Esophagus squamous epithelium (tissue), 5 donors: ENCODE data around the gene TFAP2B. TPM values are rescaled to one million over a fixed set of nuclear protein-coding genes. Genes with fewer than 3 reads are reported as not detected.

Source experiments
- DNase-seq: peaks from one replicate; lab custom pipeline; 2025; lab: John Stamatoyannopoulos, UW
- H3K27ac ChIP-seq, 4 donors: fragments of 200-600 bp; sonication (generic); one replicate each; pipeline ENCODE4 v1.5.1; 2016 to 2019; ENCODE audit warnings: mild to moderate bottlenecking in 1 of 4
- H3K27me3 ChIP-seq, 4 donors: fragments of 200-600 bp; sonication (generic); 1 replicate in 3 of 4; 2 replicates in 1 of 4; pipeline versions ENCODE4 v1.5.1 to v1.6.0; 2017 to 2021; ENCODE audit warnings: antibody characterized with exemption in 1 of 4
- H3K36me3 ChIP-seq, 3 donors: fragments of 200-600 bp; sonication (generic); one replicate each; pipeline ENCODE4 v1.5.1; 2016 to 2019
- H3K4me1 ChIP-seq, 3 donors: fragments of 200-600 bp; sonication (generic); one replicate each; pipeline ENCODE4 v1.5.1; 2017 to 2019
- H3K4me3 ChIP-seq, 4 donors: fragments of 200-600 bp; sonication (generic); 1 replicate in 3 of 4; 2 replicates in 1 of 4; pipeline ENCODE4 v1.5.1; 2016 to 2019; ENCODE audit warnings: mild to moderate bottlenecking in 2 of 4, moderate library complexity in 1 of 4
- H3K9me3 ChIP-seq, 3 donors: fragments of 200-600 bp; sonication (generic); one replicate each; pipeline ENCODE4 v1.5.1; 2016 to 2019
- POLR2A ChIP-seq, 4 donors: fragments of 450-650 bp; IDR thresholded peaks; one replicate each; pipeline ENCODE4 v1.6.1; 2017; ENCODE audit warnings: antibody characterized with exemption in 4 of 4, mild to moderate bottlenecking in 4 of 4, moderate library complexity in 3 of 4
- WGBS, 2 donors: methylation state at CpG; one replicate each; pipeline ENCODE4 v1.1.5; 2018; 5-methylcytosine and 5-hydroxymethylcytosine counted together
- intact Hi-C: fragments of 100-400 bp; cut with DNase I; formaldehyde crosslinking; loops from one replicate; pipeline ENCODE4 v1.15.0; 2022
- total RNA-seq, 4 donors: library from RNA; depleted of rRNA; stranded (reverse); fragments of >200 nt; gene quantifications; one replicate each; pipeline ENCODE4 v1.1.0, GENCODE V29; 2016
- TF ChIP-seq, protein P1 (sequence below), 6 experiments: fragments of 450-650 bp in 4 of 6; fragments of 200-600 bp in 2 of 6; sonication (generic) in 2 of 6; IDR thresholded peaks; one replicate each; pipeline ENCODE4 v1.5.1; 2016 to 2019; ENCODE audit warnings: antibody characterized with exemption in 6 of 6, mild to moderate bottlenecking in 4 of 6, moderate library complexity in 4 of 6
- donor health status: DM: yes; HTN: yes; CAD: no.

Gene TFAP2B
- total RNA-seq, 4 donors from 2014 or later, result 0.35 to 4.4 (median 1.8) TPM

- DNase-seq, result no peak
- TF ChIP-seq, protein P1, sequence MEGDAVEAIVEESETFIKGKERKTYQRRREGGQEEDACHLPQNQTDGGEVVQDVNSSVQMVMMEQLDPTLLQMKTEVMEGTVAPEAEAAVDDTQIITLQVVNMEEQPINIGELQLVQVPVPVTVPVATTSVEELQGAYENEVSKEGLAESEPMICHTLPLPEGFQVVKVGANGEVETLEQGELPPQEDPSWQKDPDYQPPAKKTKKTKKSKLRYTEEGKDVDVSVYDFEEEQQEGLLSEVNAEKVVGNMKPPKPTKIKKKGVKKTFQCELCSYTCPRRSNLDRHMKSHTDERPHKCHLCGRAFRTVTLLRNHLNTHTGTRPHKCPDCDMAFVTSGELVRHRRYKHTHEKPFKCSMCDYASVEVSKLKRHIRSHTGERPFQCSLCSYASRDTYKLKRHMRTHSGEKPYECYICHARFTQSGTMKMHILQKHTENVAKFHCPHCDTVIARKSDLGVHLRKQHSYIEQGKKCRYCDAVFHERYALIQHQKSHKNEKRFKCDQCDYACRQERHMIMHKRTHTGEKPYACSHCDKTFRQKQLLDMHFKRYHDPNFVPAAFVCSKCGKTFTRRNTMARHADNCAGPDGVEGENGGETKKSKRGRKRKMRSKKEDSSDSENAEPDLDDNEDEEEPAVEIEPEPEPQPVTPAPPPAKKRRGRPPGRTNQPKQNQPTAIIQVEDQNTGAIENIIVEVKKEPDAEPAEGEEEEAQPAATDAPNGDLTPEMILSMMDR (IDR thresholded peaks at IDR 0.05), result no peak
- no peak for TF ChIP-seq POLR2A (IDR thresholded peaks at IDR 0.05)
- Histone ChIP-seq H3K36me3 (no peaks in the 10 kb centered on the region), H3K4me3 (no peak overlapping the region), H3K9me3 (no peaks in the 10 kb centered on the region), H3K27ac (no peak overlapping the region), H3K4me1 (no peaks in the 10 kb centered on the region), H3K27me3 (peaks cover 0 to 3% (median 0%) of the 10 kb centered on the region in 4 donors)
- intact Hi-C loops, result no loop called here
- 50 to 59% methylated on average over 1 of the region's 1 CpG for WGBS, 2 donors
Measured at GRCh38 chr6:50792771-50793170, 25.9 kb upstream of the TFAP2B start.

GRCh38 chr6:50795574-50795973 is 23.1 kb upstream of the TFAP2B start:
- intact Hi-C loops, result no loop called here
- DNase-seq, result no peak
- TF ChIP-seq POLR2A (IDR thresholded peaks at IDR 0.05), result no peak
- TF ChIP-seq, protein P1 (IDR thresholded peaks at IDR 0.05), result no peak
- H3K4me3 ChIP-seq, result no peak overlapping the region
- H3K9me3 ChIP-seq, result no peaks in the 10 kb centered on the region
- 33 to 37% methylated on average over 4 to 5 of the region's 5 CpGs for WGBS, 2 donors
- H3K27me3 ChIP-seq, result peaks cover 0 to 3% (median 0%) of the 10 kb centered on the region in 4 donors
- H3K36me3 ChIP-seq, result no peaks in the 10 kb centered on the region
- no peaks in the 10 kb centered on the region for H3K4me1 ChIP-seq
- no peak overlapping the region for H3K27ac ChIP-seq

- no peaks in the 10 kb centered on the region for H3K9me3 ChIP-seq
- DNase-seq, result no peak
- TF ChIP-seq POLR2A (IDR thresholded peaks at IDR 0.05), result no peak
- TF ChIP-seq, protein P1 (IDR thresholded peaks at IDR 0.05), result no peak
- no peak overlapping the region for H3K4me3 ChIP-seq
- intact Hi-C loops, result no loop called here
- no peaks in the 10 kb centered on the region for H3K27me3 ChIP-seq
- no peaks in the 10 kb centered on the region for H3K36me3 ChIP-seq
- H3K27ac ChIP-seq, result no peak overlapping the region
- no peaks in the 10 kb centered on the region for H3K4me1 ChIP-seq
Measured at GRCh38 chr6:50804283-50804682, 14.4 kb upstream of the TFAP2B start.

DNA sequence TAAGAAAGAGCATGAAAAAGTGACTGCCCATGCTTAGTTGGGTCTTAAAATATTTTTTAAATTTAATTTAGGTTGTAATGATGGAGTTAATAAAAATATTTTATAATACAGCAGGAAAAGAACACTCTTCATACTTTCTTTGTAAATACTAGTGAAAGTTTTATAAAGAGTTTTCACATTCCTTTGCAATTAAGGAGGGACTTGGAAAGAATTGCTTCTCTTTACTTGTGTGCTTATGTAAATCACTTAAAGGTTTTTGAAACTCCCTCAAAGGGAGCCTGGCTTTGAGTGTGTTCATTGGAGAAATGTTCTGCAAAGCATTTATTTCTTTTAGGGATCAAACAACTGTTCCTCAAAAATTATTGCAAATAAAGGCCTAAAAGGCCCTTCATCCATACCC is 11.6 kb upstream of the TFAP2B start:
- H3K4me1 ChIP-seq, result no peaks in the 10 kb centered on the region
- no peak for DNase-seq

GRCh38 chr6:50815436-50816114 is 3.1 kb upstream of the TFAP2B start:
- no peak for DNase-seq
- no peaks in the 10 kb centered on the region for H3K9me3 ChIP-seq
- H3K4me3 ChIP-seq, result peak overlapping the region; percentile 40 to 58 (median 55)
- H3K27ac ChIP-seq, result peak overlapping the region in 3 of 4 donors; percentile 68 to 96 (median 76)
- intact Hi-C loops, result loop anchor here (5.0 to 10.0 kb wide), 2 partner anchors 727 to 1229 kb away; no protein-coding TSS in a partner anchor
- TF ChIP-seq POLR2A (IDR thresholded peaks at IDR 0.05), result no peak
- TF ChIP-seq, protein P1 (IDR thresholded peaks at IDR 0.05), result peak in 4 of 6 experiments; percentile 15 to 60 (median 30)
- H3K36me3 ChIP-seq, result no peaks in the 10 kb centered on the region
- 2 to 5% methylated on average over 16 of the region's 16 CpGs for WGBS, 2 donors
- H3K4me1 ChIP-seq, result peaks cover 3 to 49% (median 12%) of the 10 kb centered on the region in 3 donors
- H3K27me3 ChIP-seq, result peaks cover 0 to 62% (median 4%) of the 10 kb centered on the region in 4 donors

More for the DNA sequence above, 11.6 kb upstream of the TFAP2B start:
- Histone ChIP-seq H3K36me3 (no peaks in the 10 kb centered on the region), H3K9me3 (no peaks in the 10 kb centered on the region), H3K27me3 (peaks cover 0 to 5% (median 0%) of the 10 kb centered on the region in 4 donors), H3K4me3 (no peak overlapping the region), H3K27ac (no peak overlapping the region)
- TF ChIP-seq, protein P1 (IDR thresholded peaks at IDR 0.05), result no peak
- TF ChIP-seq POLR2A (IDR thresholded peaks at IDR 0.05), result no peak
- intact Hi-C loops, result loop anchor here (5.0 kb wide), 1 partner anchor 740 kb away; no protein-coding TSS in a partner anchor
